Mucosa of rectum (tissue), 2 donors: ENCODE data around the gene PDE7B.
A peak's percentile ranks its signal among the peaks of the same experiment; 100 is the strongest.

Experiments used
- H3K27ac ChIP-seq, 2 donors: one replicate each; pipeline ENCODE4 v1.7.0; 2013; ENCODE audit warnings: inconsistent platforms in 2 of 2, low read depth in 2 of 2, low read length in 2 of 2
- H3K27me3 ChIP-seq, 2 donors: one replicate each; pipeline ENCODE4 v1.7.0; 2013; ENCODE audit warnings: low read length in 2 of 2; ENCODE audit not compliant: control insufficient read depth in 2 of 2, insufficient read depth in 2 of 2
- H3K36me3 ChIP-seq, 2 donors: one replicate each; pipeline ENCODE4 v1.7.0; 2013; ENCODE audit warnings: low read length in 2 of 2; ENCODE audit not compliant: control insufficient read depth in 2 of 2, insufficient read depth in 2 of 2
- H3K4me1 ChIP-seq, 2 donors: one replicate each; pipeline ENCODE4 v1.7.0; 2013; ENCODE audit warnings: low read length in 2 of 2, mild to moderate bottlenecking in 1 of 2; ENCODE audit not compliant: control insufficient read depth in 2 of 2, insufficient read depth in 2 of 2
- H3K4me3 ChIP-seq, 2 donors: one replicate each; pipeline ENCODE4 v1.7.0; 2013; ENCODE audit warnings: low read length in 2 of 2
- H3K9ac ChIP-seq, 2 donors: one replicate each; pipeline ENCODE4 v1.7.0; 2013; ENCODE audit warnings: low read length in 2 of 2, low read depth in 1 of 2, mild to moderate bottlenecking in 1 of 2
- H3K9me3 ChIP-seq, 2 donors: one replicate each; pipeline ENCODE4 v1.7.0; 2013; ENCODE audit warnings: low read length in 2 of 2; ENCODE audit not compliant: control insufficient read depth in 2 of 2
- donor health status: healthy.
- donor health status: Normal muscosa, but diverticular disease.

The PDE7B gene

GRCh38 chr6:136174510-136174909, 323.0 kb downstream of the PDE7B start:
- no peak overlapping the region for H3K4me3 ChIP-seq
- no peak overlapping the region for H3K9ac ChIP-seq

DNA sequence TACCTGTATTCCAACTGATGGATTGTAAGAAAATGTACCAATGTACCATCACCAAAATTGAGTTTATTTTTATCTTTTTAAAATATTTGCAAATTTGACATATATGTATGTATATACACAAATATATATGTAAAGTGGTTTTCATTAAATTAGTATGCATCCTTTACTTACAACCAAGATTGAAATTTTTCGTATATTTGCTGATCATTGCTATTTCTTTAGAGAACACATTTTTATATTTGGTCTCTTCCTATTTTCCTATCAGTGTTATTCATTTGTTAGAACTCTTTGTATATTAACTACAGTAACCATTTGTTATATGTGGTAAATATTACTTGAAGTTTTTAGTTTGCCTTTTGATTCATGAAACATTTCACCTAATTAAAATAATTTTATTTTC, 324.4 kb downstream of the PDE7B start:
- no peaks in the 10 kb centered on the region for H3K27me3 ChIP-seq
- no peak overlapping the region for H3K27ac ChIP-seq
- no peak overlapping the region for H3K9ac ChIP-seq
- H3K4me3 ChIP-seq = no peak overlapping the region
- no peaks in the 10 kb centered on the region for H3K9me3 ChIP-seq
- H3K4me1 ChIP-seq = no peaks in the 10 kb centered on the region
- no peaks in the 10 kb centered on the region for H3K36me3 ChIP-seq

More at GRCh38 chr6:136174510-136174909, 323.0 kb downstream of the PDE7B start:
- Histone ChIP-seq H3K27ac (peak overlapping the region; percentile 10 to 35), H3K4me1 (no peaks in the 10 kb centered on the region), H3K36me3 (no peaks in the 10 kb centered on the region), H3K27me3 (no peaks in the 10 kb centered on the region), H3K9me3 (no peaks in the 10 kb centered on the region)

- Histone ChIP-seq H3K4me3 (no peak overlapping the region), H3K27me3 (no peaks in the 10 kb centered on the region), H3K4me1 (no peaks in the 10 kb centered on the region), H3K9ac (no peak overlapping the region), H3K9me3 (no peaks in the 10 kb centered on the region), H3K36me3 (no peaks in the 10 kb centered on the region), H3K27ac (no peak overlapping the region)
These were observed 327.2 kb downstream of the PDE7B start for GRCh38 chr6:136178749-136179148.

GRCh38 chr6:136180704-136181511, 329.4 kb downstream of the PDE7B start:
- no peaks in the 10 kb centered on the region for H3K36me3 ChIP-seq
- H3K4me3 ChIP-seq = no peak overlapping the region
- H3K27ac ChIP-seq = no peak overlapping the region
- no peaks in the 10 kb centered on the region for H3K9me3 ChIP-seq
- H3K4me1 ChIP-seq = no peaks in the 10 kb centered on the region
- H3K9ac ChIP-seq = no peak overlapping the region
- H3K27me3 ChIP-seq = no peaks in the 10 kb centered on the region

DNA sequence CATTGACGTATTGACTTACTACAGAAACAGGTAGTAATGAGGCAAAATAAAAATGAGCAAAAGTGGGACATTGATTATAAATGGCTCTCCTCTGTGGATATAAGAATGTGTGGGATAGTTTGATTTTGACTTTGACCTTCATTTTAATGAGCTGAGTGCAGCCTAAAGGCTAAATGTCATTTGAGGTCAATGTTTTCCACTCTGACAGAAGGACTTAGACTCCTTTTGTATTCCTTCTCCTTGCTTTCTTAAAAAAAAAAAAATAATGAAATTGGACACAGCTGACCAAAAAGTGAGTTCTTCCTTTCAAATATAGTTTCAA, 330.0 kb downstream of the PDE7B start:
- Histone ChIP-seq H3K4me1 (no peaks in the 10 kb centered on the region), H3K4me3 (no peak overlapping the region), H3K36me3 (no peaks in the 10 kb centered on the region), H3K9ac (no peak overlapping the region), H3K27ac (no peak overlapping the region), H3K9me3 (no peaks in the 10 kb centered on the region), H3K27me3 (no peaks in the 10 kb centered on the region)

DNA sequence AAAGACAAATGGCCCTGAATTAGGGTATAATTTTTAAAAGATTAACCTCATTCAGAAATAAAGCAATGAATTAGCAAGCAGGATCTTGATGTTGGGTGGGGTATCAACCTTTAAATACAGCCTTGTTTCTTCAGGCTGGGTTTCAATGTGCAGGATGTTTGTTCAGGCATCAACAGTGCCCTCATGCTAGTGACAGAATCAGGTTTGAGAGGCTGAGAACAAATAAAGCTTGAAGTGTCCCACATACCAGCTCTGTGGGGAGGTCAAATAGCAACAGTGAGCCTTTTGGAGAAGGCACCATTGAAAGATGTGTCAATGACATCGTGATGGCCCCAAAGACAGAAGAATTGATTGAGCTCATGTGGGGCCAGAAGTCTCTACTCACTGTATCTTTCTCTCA, 330.4 kb downstream of the PDE7B start:
- Histone ChIP-seq H3K4me3 (no peak overlapping the region), H3K4me1 (no peaks in the 10 kb centered on the region), H3K9me3 (no peaks in the 10 kb centered on the region), H3K27ac (no peak overlapping the region), H3K36me3 (no peaks in the 10 kb centered on the region), H3K9ac (no peak overlapping the region), H3K27me3 (no peaks in the 10 kb centered on the region)

DNA sequence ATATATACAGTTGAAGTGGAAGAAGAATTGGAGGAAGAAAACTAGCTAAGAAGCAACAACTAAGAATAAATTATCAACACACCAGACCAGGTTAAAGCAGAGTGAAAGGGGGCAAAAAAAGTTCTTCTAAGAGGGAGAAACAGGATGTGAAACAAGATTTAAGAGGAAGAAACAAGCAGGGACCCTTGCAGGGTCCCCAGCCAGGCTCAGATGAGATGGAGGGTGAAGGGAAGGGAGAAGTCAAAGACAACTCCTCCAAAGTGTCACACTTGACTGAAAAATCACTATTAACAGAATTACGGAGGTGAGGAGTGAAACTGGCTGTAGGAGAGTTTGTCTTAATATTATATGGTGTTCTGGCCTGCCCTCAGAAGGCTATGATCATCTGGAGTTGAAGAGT, 333.2 kb downstream of the PDE7B start:
- Histone ChIP-seq H3K36me3 (peaks cover 0 to 5% of the 10 kb centered on the region in 2 donors), H3K9ac (no peak overlapping the region)

DNA sequence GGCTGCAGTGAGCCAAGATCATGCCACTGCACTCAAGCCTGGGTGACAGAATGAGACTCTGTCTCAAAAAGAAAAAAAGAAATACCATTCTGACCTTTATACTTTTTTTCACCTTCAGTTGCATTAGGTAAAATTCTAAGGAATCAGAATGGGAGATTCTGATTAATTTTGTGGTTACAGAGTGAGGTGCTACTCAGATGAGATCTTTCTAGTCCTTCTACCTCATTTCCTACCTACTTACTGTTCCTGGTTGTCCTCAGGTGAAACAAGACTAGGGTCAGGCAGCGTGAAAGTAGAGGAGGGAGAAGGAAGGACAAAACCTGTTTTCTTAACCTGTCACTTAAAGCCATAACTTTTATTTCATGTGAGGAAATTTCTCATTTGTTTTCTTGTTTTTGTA, 334.9 kb downstream of the PDE7B start:
- no peak overlapping the region for H3K27ac ChIP-seq
- H3K9me3 ChIP-seq = no peaks in the 10 kb centered on the region
- H3K4me3 ChIP-seq = no peak overlapping the region
- no peaks in the 10 kb centered on the region for H3K4me1 ChIP-seq
- peaks cover 0 to 5% of the 10 kb centered on the region in 2 donors for H3K36me3 ChIP-seq
- no peak overlapping the region for H3K9ac ChIP-seq
- H3K27me3 ChIP-seq = no peaks in the 10 kb centered on the region

More for the DNA sequence above, 333.2 kb downstream of the PDE7B start:
- Histone ChIP-seq H3K27ac (no peak overlapping the region), H3K4me1 (no peaks in the 10 kb centered on the region), H3K27me3 (no peaks in the 10 kb centered on the region), H3K4me3 (no peak overlapping the region), H3K9me3 (no peaks in the 10 kb centered on the region)

- no peaks in the 10 kb centered on the region for H3K4me1 ChIP-seq
- H3K36me3 ChIP-seq = peaks cover 0 to 5% of the 10 kb centered on the region in 2 donors
- no peaks in the 10 kb centered on the region for H3K27me3 ChIP-seq
- no peak overlapping the region for H3K27ac ChIP-seq
- no peaks in the 10 kb centered on the region for H3K9me3 ChIP-seq
- no peak overlapping the region for H3K4me3 ChIP-seq
- H3K9ac ChIP-seq = no peak overlapping the region
These were observed 337.0 kb downstream of the PDE7B start for GRCh38 chr6:136188486-136188885.

GRCh38 chr6:136189104-136189503, 337.6 kb downstream of the PDE7B start:
- peaks cover 0 to 5% of the 10 kb centered on the region in 2 donors for H3K36me3 ChIP-seq
- H3K9me3 ChIP-seq = no peaks in the 10 kb centered on the region
- H3K9ac ChIP-seq = no peak overlapping the region
- no peaks in the 10 kb centered on the region for H3K4me1 ChIP-seq
- no peaks in the 10 kb centered on the region for H3K27me3 ChIP-seq
- no peak overlapping the region for H3K27ac ChIP-seq
- no peak overlapping the region for H3K4me3 ChIP-seq
